GM12872 (cell line): ENCODE measurements around the gene DPAGT1.

Source experiments
- TF ChIP-seq, protein P1 (sequence below): IDR thresholded peaks from 3 replicates; pipeline ENCODE4 v1.5.1; 2011; ENCODE audit warnings: low read depth, mild to moderate bottlenecking, low read length, moderate library complexity; ENCODE audit not compliant: insufficient read depth

DPAGT1 gene

DNA sequence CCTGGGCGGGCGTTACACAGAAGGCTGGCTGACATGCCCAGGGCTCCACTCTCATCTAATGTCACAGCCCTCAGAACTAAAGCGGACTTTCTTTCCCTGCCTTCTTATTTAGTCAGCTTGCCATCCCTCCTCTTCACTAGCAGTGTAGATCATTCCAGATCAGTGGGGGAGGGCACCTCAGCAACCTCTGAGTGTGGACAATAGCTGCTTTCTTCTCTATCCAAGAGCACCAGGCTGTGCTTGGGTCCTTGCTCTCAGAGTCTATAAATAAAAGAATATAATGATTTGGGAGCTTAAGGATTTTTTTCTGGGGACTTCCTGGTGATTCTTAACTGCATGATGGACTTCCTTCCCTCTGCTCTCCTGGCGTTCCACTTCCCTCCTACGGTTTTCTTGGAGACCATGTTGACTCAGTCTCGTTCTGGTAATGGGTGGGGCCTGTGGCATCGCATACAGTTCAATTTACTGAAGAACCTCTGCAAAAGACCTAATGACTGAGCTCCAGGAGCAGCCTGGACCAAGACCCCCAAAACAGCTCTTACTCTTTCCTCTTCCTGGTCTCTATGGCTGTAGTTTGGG, 19.9 kb downstream of the DPAGT1 start:
- TF ChIP-seq, protein P1, sequence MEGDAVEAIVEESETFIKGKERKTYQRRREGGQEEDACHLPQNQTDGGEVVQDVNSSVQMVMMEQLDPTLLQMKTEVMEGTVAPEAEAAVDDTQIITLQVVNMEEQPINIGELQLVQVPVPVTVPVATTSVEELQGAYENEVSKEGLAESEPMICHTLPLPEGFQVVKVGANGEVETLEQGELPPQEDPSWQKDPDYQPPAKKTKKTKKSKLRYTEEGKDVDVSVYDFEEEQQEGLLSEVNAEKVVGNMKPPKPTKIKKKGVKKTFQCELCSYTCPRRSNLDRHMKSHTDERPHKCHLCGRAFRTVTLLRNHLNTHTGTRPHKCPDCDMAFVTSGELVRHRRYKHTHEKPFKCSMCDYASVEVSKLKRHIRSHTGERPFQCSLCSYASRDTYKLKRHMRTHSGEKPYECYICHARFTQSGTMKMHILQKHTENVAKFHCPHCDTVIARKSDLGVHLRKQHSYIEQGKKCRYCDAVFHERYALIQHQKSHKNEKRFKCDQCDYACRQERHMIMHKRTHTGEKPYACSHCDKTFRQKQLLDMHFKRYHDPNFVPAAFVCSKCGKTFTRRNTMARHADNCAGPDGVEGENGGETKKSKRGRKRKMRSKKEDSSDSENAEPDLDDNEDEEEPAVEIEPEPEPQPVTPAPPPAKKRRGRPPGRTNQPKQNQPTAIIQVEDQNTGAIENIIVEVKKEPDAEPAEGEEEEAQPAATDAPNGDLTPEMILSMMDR: no peak

DNA sequence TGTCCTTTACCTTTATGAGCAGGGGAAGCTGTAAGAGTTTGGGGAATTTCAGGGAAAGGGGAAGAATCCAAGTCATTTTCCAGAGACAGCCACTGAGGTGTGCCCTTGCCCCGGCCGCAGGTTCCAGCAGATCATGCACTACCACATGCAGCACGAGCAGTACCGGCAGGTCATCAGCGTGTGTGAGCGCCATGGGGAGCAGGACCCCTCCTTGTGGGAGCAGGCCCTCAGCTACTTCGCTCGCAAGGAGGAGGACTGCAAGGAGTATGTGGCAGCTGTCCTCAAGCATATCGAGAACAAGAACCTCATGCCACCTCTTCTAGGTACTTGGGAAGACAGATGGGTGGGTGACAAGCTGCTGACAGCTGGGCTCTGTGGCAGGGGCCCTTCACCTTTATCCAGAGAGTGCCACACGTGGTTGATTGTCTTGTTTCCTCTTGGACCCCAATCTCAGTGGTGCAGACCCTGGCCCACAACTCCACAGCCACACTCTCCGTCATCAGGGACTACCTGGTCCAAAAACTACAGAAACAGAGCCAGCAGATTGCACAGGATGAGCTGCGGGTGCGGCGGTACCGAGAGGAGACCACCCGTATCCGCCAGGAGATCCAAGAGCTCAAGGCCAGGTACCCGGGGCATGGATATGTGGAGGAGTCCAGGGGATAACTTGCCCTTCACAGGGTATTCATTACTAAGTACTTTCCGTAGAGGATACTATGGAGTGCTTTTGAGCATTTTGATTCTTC, 22.8 kb downstream of the DPAGT1 start:
- TF ChIP-seq, protein P1: no peak

DNA sequence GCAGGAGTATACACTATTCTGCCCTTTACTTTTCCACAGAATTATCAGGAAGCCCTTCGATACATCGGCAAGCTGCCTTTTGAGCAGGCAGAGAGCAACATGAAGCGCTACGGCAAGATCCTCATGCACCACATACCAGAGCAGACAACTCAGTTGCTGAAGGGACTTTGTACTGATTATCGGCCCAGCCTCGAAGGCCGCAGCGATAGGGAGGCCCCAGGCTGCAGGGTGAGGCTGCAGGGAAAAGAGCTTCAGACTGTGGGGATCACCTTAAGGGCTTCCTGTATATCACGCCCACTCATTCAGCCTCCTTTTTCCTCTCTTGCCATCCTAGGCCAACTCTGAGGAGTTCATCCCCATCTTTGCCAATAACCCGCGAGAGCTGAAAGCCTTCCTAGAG, 23.8 kb downstream of the DPAGT1 start:
- TF ChIP-seq, protein P1: no peak

DNA sequence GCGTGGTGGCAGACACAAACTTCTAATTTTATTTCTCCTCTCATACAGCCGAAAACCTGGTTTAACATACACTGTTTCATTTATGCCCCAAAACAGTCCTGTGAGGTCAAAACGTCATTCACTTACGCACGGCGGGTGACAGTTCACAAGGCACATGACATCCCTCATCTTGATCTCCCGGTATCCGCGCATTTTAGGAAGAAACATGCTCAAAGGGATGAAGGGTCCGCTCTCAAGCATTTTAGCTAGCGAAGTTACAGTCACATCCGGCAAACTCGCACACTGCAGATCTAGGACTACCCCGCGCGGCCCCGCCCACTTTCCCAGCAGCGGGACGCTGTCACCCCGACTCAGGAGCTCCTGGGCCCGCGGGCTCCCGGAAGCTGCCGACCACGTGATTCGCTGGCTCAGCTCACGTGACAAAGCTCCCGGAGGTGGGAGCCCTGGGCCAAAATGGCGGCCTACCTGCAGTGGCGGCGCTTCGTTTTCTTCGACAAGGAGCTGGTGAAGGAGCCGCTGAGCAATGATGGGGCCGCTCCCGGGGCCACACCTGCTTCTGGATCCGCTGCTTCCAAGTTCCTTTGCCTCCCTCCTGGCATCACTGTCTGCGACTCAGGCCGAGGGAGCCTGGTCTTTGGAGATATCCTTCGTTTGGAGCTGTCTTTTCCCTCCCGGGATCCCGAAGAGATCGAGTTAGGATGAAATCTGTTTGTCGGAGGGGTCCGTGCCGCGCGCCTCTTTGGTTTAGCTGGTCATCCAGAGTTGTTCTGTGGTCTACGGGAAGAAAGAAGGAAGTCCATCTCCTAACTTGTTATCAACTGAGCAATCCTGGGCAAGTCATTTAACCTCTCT, 34.1 kb downstream of the DPAGT1 start, which contains the start of gene VPS11:
Gene VPS11 (plus strand): TSS at position 448 of the 852 bp plus-strand sequence. CDS start 6 bp downstream, at position 454.
- TF ChIP-seq, protein P1: no peak

DNA sequence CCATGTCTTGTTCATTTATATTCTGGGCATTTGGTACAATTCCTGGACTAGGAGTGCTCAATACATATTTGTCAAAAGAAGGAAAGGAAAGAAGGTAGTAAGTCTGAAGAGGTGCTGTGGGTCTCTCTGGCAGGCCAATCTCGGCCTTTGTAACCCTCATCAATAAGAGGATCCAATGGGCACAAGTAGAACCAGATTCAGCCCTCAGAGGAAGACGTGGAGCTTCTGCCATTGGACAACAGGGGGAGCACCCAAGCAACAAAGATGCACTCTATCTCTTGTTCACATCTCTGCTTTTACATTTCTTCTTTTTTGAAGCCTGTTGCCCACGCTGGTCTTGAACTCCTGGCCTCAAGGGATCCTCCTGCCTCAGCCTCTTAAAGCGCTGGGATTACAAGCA, 36.3 kb downstream of the DPAGT1 start:
- TF ChIP-seq, protein P1: peak; percentile 80

DNA sequence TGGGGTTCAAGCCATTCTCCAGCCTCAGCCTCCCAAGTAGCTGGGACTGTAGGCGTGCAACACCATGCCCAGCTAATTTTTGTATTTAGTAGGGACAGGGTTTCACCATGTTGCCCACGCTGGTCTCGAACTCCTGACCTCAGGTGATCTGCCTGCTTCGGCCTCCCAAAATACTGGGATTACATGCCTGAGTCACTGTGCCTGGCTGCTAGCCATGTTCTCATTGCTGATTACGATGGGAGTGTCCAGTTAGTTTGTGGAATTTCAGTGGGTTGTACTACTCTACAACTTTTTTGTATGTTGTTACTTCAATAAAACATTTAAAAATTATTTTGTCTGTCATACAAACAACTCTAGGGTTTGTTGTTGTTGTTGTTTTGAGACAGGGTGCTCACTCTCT, 38.9 kb downstream of the DPAGT1 start:
- TF ChIP-seq, protein P1: no peak

DNA sequence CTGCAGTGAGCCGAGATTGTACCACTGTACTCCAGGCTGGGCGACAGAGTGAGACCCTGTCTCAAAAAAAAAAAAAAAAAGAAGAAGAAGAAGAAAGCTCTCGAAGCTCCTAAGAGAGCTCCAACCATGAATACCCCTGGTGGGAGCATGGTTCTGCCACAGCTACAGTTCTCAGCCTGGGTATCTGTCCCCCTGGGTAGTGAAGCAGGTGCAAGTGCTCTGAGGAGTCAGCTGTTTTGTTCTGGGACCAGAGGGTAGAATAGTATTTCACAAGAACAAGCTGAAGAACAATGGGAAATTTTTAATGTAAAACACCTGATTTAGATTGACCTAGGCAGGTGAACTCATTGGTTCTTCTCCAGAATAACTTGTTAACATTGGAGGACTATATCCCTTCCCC, 40.4 kb downstream of the DPAGT1 start:
- TF ChIP-seq, protein P1: no peak
